OCI-LY1 (cell line): ENCODE measurements around the gene ZBTB8A.

Source experiments
- CTCF ChIP-seq: fragments of 200-600 bp; sonication (generic), shearing (Covaris generic); IDR thresholded peaks from 2 replicates; pipeline ENCODE4 v1.5.1; 2017; ENCODE audit warnings: mild to moderate bottlenecking, antibody characterized with exemption, low read length, moderate library complexity, mixed read lengths
- EZH2 ChIP-seq: fragments of 200-600 bp; sonication (generic), shearing (Covaris generic); IDR thresholded peaks from 2 replicates; pipeline ENCODE4 v1.8.0; 2017; ENCODE audit warnings: borderline replicate concordance, mixed run types, mild to moderate bottlenecking, antibody characterized with exemption, low read length, moderate library complexity, mixed read lengths

- TF ChIP-seq CTCF (no peak), EZH2 (no peak)
Measured at GRCh38 chr1:32501865-32502264, 37.4 kb upstream of the ZBTB8A start.
